Measurements from ENCODE around the gene NIM1K. TPM values are rescaled to one million over a fixed set of nuclear protein-coding genes. Genes with fewer than 3 reads are reported as not detected.

Gene NIM1K
- not detected for total RNA-seq

GRCh38 chr5:43191740-43192557 lies at the start of gene NIM1K:
NIM1K (plus strand) TSS chr5:43192225; CDS start chr5:43245776, 53,551 bp downstream.
- Histone ChIP-seq H3K9me3 (no peaks in the 10 kb centered on the region), H3K27me3 (peaks cover 0 to 9% of the 10 kb centered on the region in 2 donors), H3K27ac (peak within 1 kb of the TSS in 2 of 4 donors; percentile 10 to 25), H3K4me3 (peak within 1 kb of the TSS; percentile 20 to 61 (median 52)), H3K4me1 (peaks cover 0 to 18% (median 5%) of the 10 kb centered on the region in 4 donors), H3K36me3 (no peaks in the 10 kb centered on the region)
- peak; percentile 20 to 62 (median 58) for DNase-seq
- TF ChIP-seq, protein P1, sequence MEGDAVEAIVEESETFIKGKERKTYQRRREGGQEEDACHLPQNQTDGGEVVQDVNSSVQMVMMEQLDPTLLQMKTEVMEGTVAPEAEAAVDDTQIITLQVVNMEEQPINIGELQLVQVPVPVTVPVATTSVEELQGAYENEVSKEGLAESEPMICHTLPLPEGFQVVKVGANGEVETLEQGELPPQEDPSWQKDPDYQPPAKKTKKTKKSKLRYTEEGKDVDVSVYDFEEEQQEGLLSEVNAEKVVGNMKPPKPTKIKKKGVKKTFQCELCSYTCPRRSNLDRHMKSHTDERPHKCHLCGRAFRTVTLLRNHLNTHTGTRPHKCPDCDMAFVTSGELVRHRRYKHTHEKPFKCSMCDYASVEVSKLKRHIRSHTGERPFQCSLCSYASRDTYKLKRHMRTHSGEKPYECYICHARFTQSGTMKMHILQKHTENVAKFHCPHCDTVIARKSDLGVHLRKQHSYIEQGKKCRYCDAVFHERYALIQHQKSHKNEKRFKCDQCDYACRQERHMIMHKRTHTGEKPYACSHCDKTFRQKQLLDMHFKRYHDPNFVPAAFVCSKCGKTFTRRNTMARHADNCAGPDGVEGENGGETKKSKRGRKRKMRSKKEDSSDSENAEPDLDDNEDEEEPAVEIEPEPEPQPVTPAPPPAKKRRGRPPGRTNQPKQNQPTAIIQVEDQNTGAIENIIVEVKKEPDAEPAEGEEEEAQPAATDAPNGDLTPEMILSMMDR (IDR thresholded peaks at IDR 0.05) = no peak
- TF ChIP-seq POLR2A (IDR thresholded peaks at IDR 0.05) = no peak

DNA sequence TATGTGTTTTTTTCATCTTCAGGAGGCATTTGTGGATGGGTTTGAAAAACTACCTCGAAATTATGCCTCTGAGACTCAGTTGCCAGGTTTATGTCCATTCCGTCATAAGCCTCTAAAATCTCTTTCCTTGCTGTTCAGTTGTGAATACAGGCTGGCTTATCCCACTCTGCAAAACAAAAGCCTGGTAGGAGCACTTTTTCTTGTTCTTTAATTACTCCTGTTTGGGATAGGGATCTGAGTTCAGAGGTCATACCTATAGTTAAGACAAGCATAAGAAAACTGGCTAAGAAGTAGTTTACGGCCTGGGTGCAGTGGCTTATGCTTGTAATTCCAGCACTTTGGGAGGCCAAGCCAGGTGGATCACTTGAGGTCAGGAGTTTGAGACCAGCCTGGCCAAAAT lies 47.0 kb upstream of the NIM1K start:
- Histone ChIP-seq H3K27ac (no peak overlapping the region), H3K4me1 (no peaks in the 10 kb centered on the region), H3K27me3 (no peaks in the 10 kb centered on the region), H3K4me3 (no peak overlapping the region), H3K9me3 (no peaks in the 10 kb centered on the region), H3K36me3 (peaks cover 0 to 18% (median 0%) of the 10 kb centered on the region in 3 donors)
- DNase-seq = no peak
- TF ChIP-seq, protein P1 (IDR thresholded peaks at IDR 0.05) = no peak
- no peak for TF ChIP-seq POLR2A (IDR thresholded peaks at IDR 0.05)

GRCh38 chr5:43146958-43147357 lies 45.1 kb upstream of the NIM1K start:
- no peak for DNase-seq
- Histone ChIP-seq H3K4me1 (no peaks in the 10 kb centered on the region), H3K9me3 (no peaks in the 10 kb centered on the region), H3K27ac (no peak overlapping the region), H3K4me3 (no peak overlapping the region), H3K27me3 (no peaks in the 10 kb centered on the region), H3K36me3 (peaks cover 0 to 7% (median 0%) of the 10 kb centered on the region in 3 donors)
- TF ChIP-seq POLR2A (IDR thresholded peaks at IDR 0.05) = no peak
- TF ChIP-seq, protein P1 (IDR thresholded peaks at IDR 0.05) = no peak

- H3K27me3 ChIP-seq = no peaks in the 10 kb centered on the region
- no peaks in the 10 kb centered on the region for H3K9me3 ChIP-seq
- no peak for DNase-seq
- no peaks in the 10 kb centered on the region for H3K36me3 ChIP-seq
- no peak overlapping the region for H3K27ac ChIP-seq
- TF ChIP-seq POLR2A (IDR thresholded peaks at IDR 0.05) = no peak
- no peak overlapping the region for H3K4me3 ChIP-seq
- H3K4me1 ChIP-seq = no peaks in the 10 kb centered on the region
Measured at GRCh38 chr5:43148417-43148816, 43.6 kb upstream of the NIM1K start.

GRCh38 chr5:43149231-43149630 lies 42.8 kb upstream of the NIM1K start:
- H3K9me3 ChIP-seq = no peaks in the 10 kb centered on the region
- H3K4me3 ChIP-seq = no peak overlapping the region
- DNase-seq = no peak
- no peak overlapping the region for H3K27ac ChIP-seq
- H3K4me1 ChIP-seq = no peaks in the 10 kb centered on the region
- no peaks in the 10 kb centered on the region for H3K27me3 ChIP-seq
- TF ChIP-seq, protein P1 (IDR thresholded peaks at IDR 0.05) = no peak
- no peak for TF ChIP-seq POLR2A (IDR thresholded peaks at IDR 0.05)
- H3K36me3 ChIP-seq = no peaks in the 10 kb centered on the region

DNA sequence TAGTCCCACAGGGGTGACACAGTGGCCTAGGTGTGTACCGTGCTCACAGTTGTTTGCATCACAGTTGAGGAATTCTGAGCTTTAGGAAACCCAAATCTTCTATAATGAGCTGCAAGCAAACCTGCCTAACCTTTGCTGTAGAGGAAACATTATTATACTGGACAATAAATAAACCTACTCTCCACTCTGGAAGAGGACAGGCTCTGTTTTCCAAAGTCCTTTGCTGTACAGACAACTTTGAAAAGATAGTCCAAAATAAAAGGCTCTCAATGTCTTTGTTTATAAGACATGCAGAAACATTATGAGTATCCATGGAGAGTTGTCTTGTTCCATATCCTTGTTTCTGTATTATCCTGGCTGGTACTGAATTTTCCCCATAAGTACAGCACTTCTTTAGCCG lies 42.0 kb upstream of the NIM1K start:
- TF ChIP-seq, protein P1 (IDR thresholded peaks at IDR 0.05) = no peak
- no peak for TF ChIP-seq POLR2A (IDR thresholded peaks at IDR 0.05)
- no peaks in the 10 kb centered on the region for H3K36me3 ChIP-seq
- DNase-seq = no peak
- H3K4me3 ChIP-seq = no peak overlapping the region
- no peak overlapping the region for H3K27ac ChIP-seq
- H3K27me3 ChIP-seq = no peaks in the 10 kb centered on the region
- H3K9me3 ChIP-seq = no peaks in the 10 kb centered on the region
- H3K4me1 ChIP-seq = no peaks in the 10 kb centered on the region

All from Peyer's patch (tissue), 4 donors.